ENCODE measurements around the gene PPM1M. TPM values are rescaled to one million over a fixed set of nuclear protein-coding genes. Genes with fewer than 3 reads are reported as not detected.
A peak's percentile ranks its signal among the peaks of the same experiment; 100 is the strongest.

Gene PPM1M, protein sequence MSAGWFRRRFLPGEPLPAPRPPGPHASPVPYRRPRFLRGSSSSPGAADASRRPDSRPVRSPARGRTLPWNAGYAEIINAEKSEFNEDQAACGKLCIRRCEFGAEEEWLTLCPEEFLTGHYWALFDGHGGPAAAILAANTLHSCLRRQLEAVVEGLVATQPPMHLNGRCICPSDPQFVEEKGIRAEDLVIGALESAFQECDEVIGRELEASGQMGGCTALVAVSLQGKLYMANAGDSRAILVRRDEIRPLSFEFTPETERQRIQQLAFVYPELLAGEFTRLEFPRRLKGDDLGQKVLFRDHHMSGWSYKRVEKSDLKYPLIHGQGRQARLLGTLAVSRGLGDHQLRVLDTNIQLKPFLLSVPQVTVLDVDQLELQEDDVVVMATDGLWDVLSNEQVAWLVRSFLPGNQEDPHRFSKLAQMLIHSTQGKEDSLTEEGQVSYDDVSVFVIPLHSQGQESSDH
- 14.8 and 16.3 TPM in 2 replicates for total RNA-seq

GRCh38 chr3:52245322-52246263 lies at the start of gene PPM1M:
Gene PPM1M (plus strand): TSS chr3:52245759. CDS start chr3:52245825, 66 bp downstream.

DNA sequence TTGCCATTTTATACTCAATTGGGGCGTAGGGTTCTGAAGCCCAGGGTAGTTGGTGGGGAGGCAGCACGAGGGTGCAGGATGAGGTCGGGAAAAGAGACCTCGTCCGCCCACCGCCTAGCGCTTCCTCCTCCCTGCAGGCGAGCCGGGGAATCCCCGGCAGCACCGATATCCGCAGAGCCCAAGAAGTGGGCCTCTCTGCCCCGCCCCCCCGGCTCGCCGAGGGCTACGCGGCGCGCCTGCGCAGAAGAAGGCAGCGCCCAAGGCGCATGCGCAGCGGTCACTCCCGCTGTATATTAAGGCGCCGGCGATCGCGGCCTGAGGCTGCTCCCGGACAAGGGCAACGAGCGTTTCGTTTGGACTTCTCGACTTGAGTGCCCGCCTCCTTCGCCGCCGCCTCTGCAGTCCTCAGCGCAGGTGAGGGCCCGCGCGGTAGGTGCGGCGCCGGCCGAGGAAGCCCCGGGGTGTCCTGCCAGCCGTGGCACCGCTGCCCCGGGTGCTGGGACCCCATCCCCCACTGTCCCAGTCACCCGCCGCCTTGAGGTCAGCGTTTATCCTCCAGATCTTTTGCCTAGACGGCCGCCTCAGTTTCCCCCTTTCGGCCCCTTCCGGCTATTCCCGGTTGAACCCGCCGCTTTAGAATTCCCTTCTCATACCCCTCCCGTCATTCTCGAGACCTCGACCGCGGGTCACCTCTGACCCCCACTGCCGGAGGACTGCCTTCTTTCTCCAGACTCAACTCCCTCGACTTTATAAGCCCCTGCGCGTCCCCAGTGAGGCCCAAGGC lies 47.5 kb upstream of the PPM1M start, which contains the start of gene ALAS1:
ALAS1 (plus strand) TSS at position 319 of the 784 bp plus-strand sequence. CDS start 1,082 bp downstream, outside the sequence.

DNA sequence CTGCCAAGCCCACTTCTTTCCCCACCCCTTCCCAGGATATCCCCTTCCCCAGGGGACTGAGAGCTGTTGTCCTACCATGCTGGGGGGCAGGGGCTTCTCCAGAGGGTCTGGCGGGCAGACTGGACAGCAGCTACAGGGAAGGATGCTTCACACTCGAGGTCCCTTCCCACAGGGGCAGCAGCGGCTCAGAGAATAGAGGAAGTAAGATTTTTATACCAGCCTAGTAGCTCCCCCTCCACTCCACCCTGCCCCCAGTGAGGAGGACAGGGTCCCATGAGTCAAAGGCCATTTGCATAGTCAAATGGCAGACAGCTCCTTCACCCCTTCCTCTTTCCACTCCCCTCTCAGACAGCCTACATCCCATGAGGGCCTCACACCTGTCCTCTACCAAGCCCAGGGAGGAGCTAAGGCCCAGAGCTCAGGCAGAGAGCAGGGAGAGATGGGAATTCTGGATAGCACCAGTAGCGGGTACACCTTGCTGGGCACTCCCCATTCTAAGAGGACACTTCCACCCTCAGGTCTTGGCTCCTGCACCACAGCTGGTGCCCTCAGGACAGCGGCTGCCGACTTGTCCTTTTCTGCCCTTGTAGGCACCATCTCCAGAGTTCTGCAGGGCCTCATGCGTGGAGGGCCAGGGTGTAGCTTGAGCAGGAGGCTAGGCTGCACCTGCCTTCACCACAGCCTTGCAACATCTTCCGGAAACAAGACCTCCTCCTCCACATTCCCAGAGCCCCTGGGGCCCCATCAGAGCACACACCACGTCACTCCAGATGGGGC lies 19.9 kb upstream of the PPM1M start, which contains the start of gene TLR9:
TLR9 (minus strand) TSS at position 194 of the 777 bp plus-strand sequence; CDS start at position 78, 116 bp downstream.

GRCh38 chr3:52238761-52239701 lies 6.5 kb upstream of the PPM1M start, which contains the start of gene TWF2:
Gene TWF2 (minus strand): TSS chr3:52239158. CDS start chr3:52239016, 142 bp downstream.

DNA sequence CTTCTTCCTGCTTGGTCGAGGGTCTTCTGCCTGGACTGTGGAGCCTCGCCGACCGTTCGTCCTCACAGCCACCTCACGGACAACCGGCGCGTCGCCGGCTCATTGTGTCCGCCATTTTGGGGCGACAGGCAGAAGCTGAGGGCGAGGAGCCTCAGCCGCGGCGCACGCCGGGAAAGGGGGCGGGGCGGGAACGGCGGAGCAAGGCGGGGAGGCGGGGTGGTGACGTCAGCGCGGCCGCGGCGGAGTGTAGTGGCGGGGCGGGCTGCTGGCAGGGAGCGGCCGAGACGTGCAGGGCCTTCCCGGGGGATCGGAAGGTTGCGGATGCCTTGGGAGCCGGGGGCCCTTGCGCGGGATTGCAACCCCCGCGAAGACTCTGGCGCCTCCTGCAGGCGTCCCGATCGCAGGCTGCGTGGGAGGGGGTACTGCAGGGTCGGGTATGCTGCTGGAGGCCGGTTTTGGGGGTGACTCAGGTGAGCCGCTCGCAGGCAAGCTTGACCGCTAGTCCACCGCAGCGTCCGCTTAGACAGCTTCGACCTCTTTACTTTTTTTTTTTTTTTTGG lies 33.0 kb downstream of the PPM1M start, which contains the start of gene WDR82:
WDR82 (minus strand) TSS at position 140 of the 560 bp plus-strand sequence. CDS start 288 bp downstream, outside the sequence.

Small RNAs within 50 kb of the gene (small RNA-seq; reads per million reads assigned to genes)
- not detected for gene MIR135A1
- 1,331 reads per million, percentile 100 among the genes with 10 or more reads in this experiment for gene MIRLET7G

Other genes with a start within 250 kb of the PPM1M start
- gene RPL29, start 249.9 kb upstream of the PPM1M start, total RNA-seq = 1,244 and 1,265 TPM in 2 replicates
- 17.1 and 21.2 TPM in 2 replicates for gene DUSP7, start 189.2 kb upstream of the PPM1M start, total RNA-seq
- gene POC1A, start 91.3 kb upstream of the PPM1M start, total RNA-seq = 3.9 and 6.4 TPM in 2 replicates
- gene ALAS1, start 47.6 kb upstream of the PPM1M start, total RNA-seq = 78.1 and 82.8 TPM in 2 replicates
- gene TLR9, start 20.1 kb upstream of the PPM1M start, total RNA-seq = under 0.01 TPM in 1 of 2 replicates, not detected in the other
- 184 and 187 TPM in 2 replicates for gene TWF2, start 6.6 kb upstream of the PPM1M start, total RNA-seq
- gene WDR82, start 32.9 kb downstream of the PPM1M start, total RNA-seq = 63.7 and 67.3 TPM in 2 replicates
- gene GLYCTK, start 42.1 kb downstream of the PPM1M start, total RNA-seq = 17.0 and 22.8 TPM in 2 replicates
- 6.8 and 8.5 TPM in 2 replicates for gene DNAH1, start 70.6 kb downstream of the PPM1M start, total RNA-seq
- gene BAP1, start 164.2 kb downstream of the PPM1M start, total RNA-seq = 77.2 and 93.7 TPM in 2 replicates
- 4.9 and 5.7 TPM in 2 replicates for gene PHF7, start 164.9 kb downstream of the PPM1M start, total RNA-seq
- 18.2 and 65.0 TPM in 2 replicates for gene SEMA3G, start 199.3 kb downstream of the PPM1M start, total RNA-seq
- not detected in 2 replicates for gene TNNC1, start 208.3 kb downstream of the PPM1M start, total RNA-seq
- 98.8 and 111 TPM in 2 replicates for gene NISCH, start 209.8 kb downstream of the PPM1M start, total RNA-seq
- gene STAB1, start 249.6 kb downstream of the PPM1M start, total RNA-seq = 267 and 435 TPM in 2 replicates